ENCODE measurements around the gene DYNLT5.
"Not testable (repeated sequence)": the region's sequence is repeated elsewhere in the genome, so short reads cannot be mapped to it uniquely, and the experiment has no call there.

DYNLT5 gene

DNA sequence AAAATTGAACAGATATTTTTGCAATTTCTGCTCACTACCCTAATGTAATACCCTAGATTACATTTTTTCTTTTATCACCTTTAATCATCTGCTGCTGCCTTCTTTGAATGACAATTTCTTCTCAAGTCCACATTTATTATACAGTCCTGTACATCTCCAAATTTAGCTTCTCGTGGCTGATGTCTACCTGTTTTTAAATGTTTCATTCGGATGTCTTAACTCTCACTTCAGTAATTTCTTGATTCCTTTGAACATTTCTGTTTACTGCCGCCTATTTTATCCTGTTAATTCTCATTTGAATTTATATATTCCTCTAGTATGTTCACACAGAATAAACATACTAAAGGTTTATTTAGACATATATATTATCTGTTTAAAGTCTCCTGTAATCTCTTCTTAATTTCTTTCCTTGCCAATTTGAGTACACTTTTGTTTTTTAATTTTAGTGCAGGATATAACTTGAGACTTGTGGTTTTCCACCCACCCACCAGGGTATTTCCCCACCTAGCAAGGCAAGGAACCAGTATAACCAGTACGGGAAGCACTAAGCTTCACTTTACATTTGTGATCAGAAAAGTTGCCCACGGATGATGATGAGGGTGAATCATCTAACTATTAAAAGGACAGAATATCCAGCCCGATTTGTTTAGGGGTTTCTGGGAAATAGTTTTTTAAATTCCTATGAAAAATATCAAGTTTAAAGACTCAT lies 36.1 kb downstream of the DYNLT5 start:
- DNase-seq (ENCODE audit: low read depth), result no peak

DNA sequence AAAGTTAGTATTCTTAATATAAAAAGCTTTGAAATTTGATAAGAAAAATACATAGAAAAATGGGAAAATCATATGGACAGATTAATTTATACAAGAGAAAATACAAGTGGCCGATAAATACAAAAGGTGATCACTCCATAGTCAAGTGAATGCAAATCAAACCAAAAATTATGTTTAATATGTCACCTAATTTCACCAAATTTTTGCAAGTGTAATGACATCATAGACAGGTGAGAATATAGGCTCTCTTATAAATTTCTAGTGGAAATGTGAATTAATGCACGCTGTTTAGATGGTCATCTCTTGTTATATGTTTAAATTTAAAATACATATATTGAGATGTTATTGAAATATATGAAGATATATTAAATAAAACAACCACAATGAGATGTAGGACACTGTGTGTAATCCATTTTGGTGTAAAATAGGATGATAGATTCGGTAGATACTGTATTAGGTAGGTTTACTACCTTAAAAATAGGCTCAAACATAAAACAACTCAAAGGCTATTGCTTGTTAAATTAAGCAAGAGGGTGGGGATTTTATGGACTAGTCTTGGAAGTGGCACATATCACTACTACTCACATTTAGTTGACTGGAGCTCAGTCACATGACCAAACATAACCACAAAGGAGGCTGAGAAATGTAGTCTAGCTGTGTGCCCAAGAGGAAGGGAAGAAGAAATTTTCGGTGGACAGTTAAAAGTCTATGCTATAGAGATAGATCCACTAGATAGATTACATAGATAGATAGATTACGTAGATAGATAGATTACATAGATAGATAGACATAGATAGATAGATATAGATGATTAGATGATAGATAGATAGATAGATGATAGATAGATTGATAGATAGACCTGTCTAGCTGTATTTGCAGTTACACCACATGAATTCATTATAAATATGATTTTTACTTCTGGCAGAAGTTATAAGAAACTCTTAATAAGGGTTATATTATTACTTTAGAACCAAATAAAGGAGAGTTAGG lies 39.7 kb downstream of the DYNLT5 start:
- DNase-seq (ENCODE audit: low read depth), result no peak

DNA sequence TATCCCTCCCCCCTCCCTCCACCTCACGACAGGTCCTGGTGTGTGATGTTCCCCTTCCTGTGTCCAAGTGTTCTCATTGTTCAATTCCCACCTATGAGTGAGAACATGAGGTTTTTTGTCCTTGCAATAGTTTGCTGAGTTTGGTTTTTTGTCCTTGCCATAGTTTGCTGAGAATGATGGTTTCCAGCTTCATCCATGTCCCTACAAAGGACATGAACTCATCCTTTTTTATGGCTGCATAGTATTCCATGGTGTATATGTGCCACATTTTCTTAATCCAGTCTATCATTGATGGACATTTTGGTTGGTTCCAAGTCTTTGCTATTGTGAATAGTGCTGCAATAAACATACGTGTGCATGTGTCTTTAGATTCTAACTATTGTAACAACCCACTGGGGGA lies 43.6 kb downstream of the DYNLT5 start:
- DNase-seq (ENCODE audit: low read depth), result not testable (repeated sequence)

DNA sequence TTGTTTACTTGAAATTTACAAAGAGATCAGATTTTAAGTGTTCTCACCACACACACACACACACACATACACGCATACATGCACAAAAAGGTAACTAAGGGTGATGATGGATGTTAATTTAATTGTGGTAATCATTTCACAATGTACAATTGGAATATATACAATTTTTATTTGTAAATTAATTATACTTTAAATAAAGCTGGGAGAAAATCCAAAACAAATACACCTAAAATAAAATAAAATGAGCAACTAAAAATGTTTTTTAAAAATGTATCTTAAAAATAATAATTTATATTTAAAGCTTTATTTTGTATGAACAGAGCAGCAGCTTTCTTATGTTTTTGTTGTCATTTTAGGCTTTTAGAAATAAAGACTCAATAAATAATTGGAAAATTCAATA lies 57.0 kb downstream of the DYNLT5 start:
- no peak for DNase-seq (ENCODE audit: low read depth)

DNA sequence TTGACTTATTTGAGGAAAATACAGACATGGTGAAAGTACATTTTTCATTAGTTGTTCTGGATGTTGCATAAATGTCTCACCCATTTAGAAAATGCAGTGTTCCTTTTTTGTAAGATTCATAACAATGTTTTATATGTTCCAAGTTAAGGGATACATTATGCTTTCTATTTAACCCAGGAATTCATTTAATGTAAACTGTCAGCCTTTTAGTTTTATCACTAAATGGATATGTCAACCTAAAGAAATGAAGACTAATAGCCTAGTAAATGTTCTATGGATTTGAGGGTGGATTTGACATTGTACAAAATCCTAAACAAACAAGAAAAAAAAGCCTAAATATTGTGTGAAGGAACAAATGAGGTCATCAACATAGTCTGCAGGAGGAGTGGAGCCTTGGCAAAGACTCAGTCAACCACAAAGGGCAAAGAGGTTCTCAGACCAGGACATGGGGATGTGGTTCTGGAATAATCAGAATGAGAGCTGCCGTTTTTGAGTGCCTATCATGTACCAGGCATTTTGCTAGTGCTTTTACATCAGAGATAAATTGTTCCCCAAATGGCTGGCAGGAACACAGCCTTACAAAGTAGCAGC lies 57.6 kb downstream of the DYNLT5 start:
- no peak for DNase-seq (ENCODE audit: low read depth)

DNA sequence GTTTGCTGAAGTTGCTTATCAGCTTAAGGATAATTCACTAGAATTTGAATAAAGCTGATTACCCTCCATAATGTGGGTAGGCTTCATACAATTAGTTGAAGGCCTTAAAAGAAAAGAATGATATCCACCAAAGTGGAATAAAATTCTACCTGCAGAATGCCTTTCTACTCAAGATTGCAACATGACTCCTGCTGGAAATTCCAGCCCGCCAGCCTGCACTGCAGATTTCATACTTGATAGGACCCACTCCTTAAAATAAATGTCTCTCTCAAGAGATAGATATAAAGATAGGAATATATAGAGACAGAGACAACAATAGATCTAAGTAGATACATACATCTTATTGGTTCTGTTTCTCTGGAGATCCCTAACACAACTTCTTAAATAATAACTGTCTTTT lies 72.5 kb downstream of the DYNLT5 start:
- DNase-seq (ENCODE audit: low read depth), result no peak
